Psoas muscle (tissue), 8 donors: ENCODE results near the gene CIP2A. TPM values are rescaled to one million over a fixed set of nuclear protein-coding genes. Genes with fewer than 3 reads are reported as not detected.

Experiments used
- ATAC-seq, 4 donors: fragments of 200-7000 bp; cut with Tn5 transposase; one replicate each; pipeline ENCODE4 v1.9.1; 2020; ENCODE audit warnings: moderate library complexity in 3 of 4, mild to moderate bottlenecking in 2 of 4
- DNase-seq, 2 donors: peaks; one replicate each; pipeline ENCODE4 v3.0.0-alpha.2; 2020
- H3K27ac ChIP-seq: fragments of 200-600 bp; one replicate; pipeline ENCODE4 v1.8.0; 2022
- H3K27me3 ChIP-seq, 3 donors: fragments of 200-600 bp in 1 of 3; one replicate each; pipeline versions ENCODE4 v1.6.1 to v1.8.0; 2013 to 2022; ENCODE audit warnings: low read length in 2 of 3, mild to moderate bottlenecking in 2 of 3, moderate library complexity in 1 of 3; ENCODE audit not compliant: insufficient read depth in 3 of 3
- H3K36me3 ChIP-seq, 2 donors: fragments of 200-600 bp in 1 of 2; one replicate each; pipeline versions ENCODE4 v1.6.1 to v1.8.0; 2013 to 2022; ENCODE audit warnings: low read depth in 1 of 2, mild to moderate bottlenecking in 1 of 2, moderate library complexity in 1 of 2; ENCODE audit not compliant: insufficient read depth in 1 of 2
- H3K4me1 ChIP-seq: fragments of 200-600 bp; one replicate; pipeline ENCODE4 v1.8.0; 2022
- H3K4me3 ChIP-seq: fragments of 200-600 bp; one replicate; pipeline ENCODE4 v1.8.0; 2022; ENCODE audit warnings: mild to moderate bottlenecking
- H3K9me3 ChIP-seq: fragments of 200-600 bp; one replicate; pipeline ENCODE4 v1.8.0; 2022
- CTCF ChIP-seq: fragments of 200-600 bp; IDR thresholded peaks from one replicate; pipeline ENCODE4 v1.8.0; 2022; ENCODE audit warnings: antibody characterized with exemption
- WGBS, 3 donors: extraction: QIAGEN DNeasy Blood & Tissue Kit; methylation state at CpG; one replicate each; pipeline versions ENCODE4 v1.1.6 to v1.1.7; 2013; 5-methylcytosine and 5-hydroxymethylcytosine counted together
- intact Hi-C, 2 donors: fragments of 100-400 bp; cut with DNase I; formaldehyde crosslinking; loops; one replicate each; pipeline versions ENCODE4 v1.11.0 to v1.14.2; 2022
- polyA plus RNA-seq, 3 donors: library from polyadenylated mRNA; stranded (reverse); fragments of 200-250 nt; gene quantifications; one replicate each; pipeline ENCODE4 v1.2.3, GENCODE V29; 2013
- total RNA-seq, 4 donors: library from RNA; stranded (reverse); fragmentation: NEBNext Ultra II Directional in 2 of 4; extraction: Animal tissue kit (Norgen Biotek cat#: 25700) in 2 of 4; gene quantifications; one replicate each; pipeline versions ENCODE4 v1.2.1 to v1.2.4, GENCODE V29; 2021 to 2023
- donor health status: healthy with polysubstance abuse.
- donor health status: DM: no; HTN: no; CAD: no; lungs with moderate emphysema.
- donor health status: Bipolar disorder and iron deficiency.
- donor health status: healthy.
- donor health status: DM: yes; HTN: yes; CAD: no.
- donor health status: DM: no; HTN: no; CAD: no.
- donor health status: DM: no; HTN: no; CAD: no.
- donor health status: DM: yes; HTN: yes; CAD: no.

Gene CIP2A
- total and polyA plus RNA-seq, 7 donors: 0.31 to 1.7 (median 0.93) TPM

GRCh38 chr3:108528459-108529252, 60.6 kb downstream of the CIP2A start:
- ATAC-seq (peak in 3 of 4 donors; percentile 21 to 55 (median 30)), DNase-seq (no peak)
- Histone ChIP-seq H3K27ac (no peak overlapping the region), H3K4me1 (no peaks in the 10 kb centered on the region), H3K9me3 (no peaks in the 10 kb centered on the region), H3K27me3 (no peaks in the 10 kb centered on the region), H3K4me3 (no peak overlapping the region), H3K36me3 (no peaks in the 10 kb centered on the region)
- TF ChIP-seq CTCF: no peak
- intact Hi-C loops: no loop called here
- 15 to 29% (median 18%) methylated on average over 3 of the region's 3 CpGs for WGBS, 3 donors

- ATAC-seq: no peak
- H3K4me1 ChIP-seq: no peaks in the 10 kb centered on the region
- no peaks in the 10 kb centered on the region for H3K27me3 ChIP-seq
- H3K27ac ChIP-seq: no peak overlapping the region
- 80 to 83% (median 81%) methylated on average over 2 of the region's 2 CpGs for WGBS, 3 donors
- TF ChIP-seq CTCF: no peak
- DNase-seq: no peak
- no peaks in the 10 kb centered on the region for H3K36me3 ChIP-seq
- intact Hi-C loops: no loop called here
- no peak overlapping the region for H3K4me3 ChIP-seq
- no peaks in the 10 kb centered on the region for H3K9me3 ChIP-seq
These were observed 61.4 kb downstream of the CIP2A start for GRCh38 chr3:108527817-108528216.

GRCh38 chr3:108527109-108527508, 62.1 kb downstream of the CIP2A start:
- DNase-seq: no peak
- Histone ChIP-seq H3K36me3 (no peaks in the 10 kb centered on the region), H3K27me3 (no peaks in the 10 kb centered on the region), H3K9me3 (no peaks in the 10 kb centered on the region), H3K27ac (no peak overlapping the region), H3K4me1 (no peaks in the 10 kb centered on the region), H3K4me3 (no peak overlapping the region)
- TF ChIP-seq CTCF: no peak
- no peak for ATAC-seq
- intact Hi-C loops: no loop called here

GRCh38 chr3:108525971-108526370, 63.3 kb downstream of the CIP2A start:
- no peaks in the 10 kb centered on the region for H3K36me3 ChIP-seq
- no peaks in the 10 kb centered on the region for H3K27me3 ChIP-seq
- H3K27ac ChIP-seq: no peak overlapping the region
- 89 to 96% (median 94%) methylated on average over 2 of the region's 2 CpGs for WGBS, 3 donors
- no peak overlapping the region for H3K4me3 ChIP-seq
- no peak for TF ChIP-seq CTCF
- H3K4me1 ChIP-seq: no peaks in the 10 kb centered on the region
- intact Hi-C loops: no loop called here
- no peaks in the 10 kb centered on the region for H3K9me3 ChIP-seq
- DNase-seq (no peak), ATAC-seq (no peak)

- Histone ChIP-seq H3K9me3 (no peaks in the 10 kb centered on the region), H3K36me3 (no peaks in the 10 kb centered on the region), H3K4me1 (no peaks in the 10 kb centered on the region), H3K27me3 (no peaks in the 10 kb centered on the region), H3K27ac (no peak overlapping the region), H3K4me3 (no peak overlapping the region)
- ATAC-seq (no peak), DNase-seq (no peak)
- no peak for TF ChIP-seq CTCF
- intact Hi-C loops: no loop called here
- WGBS, 3 donors: 79 to 91% (median 83%) methylated on average over 2 of the region's 2 CpGs
These were observed 64.0 kb downstream of the CIP2A start for GRCh38 chr3:108525256-108525655.
